ENCODE data around the gene IL19.

Gene IL19

DNA sequence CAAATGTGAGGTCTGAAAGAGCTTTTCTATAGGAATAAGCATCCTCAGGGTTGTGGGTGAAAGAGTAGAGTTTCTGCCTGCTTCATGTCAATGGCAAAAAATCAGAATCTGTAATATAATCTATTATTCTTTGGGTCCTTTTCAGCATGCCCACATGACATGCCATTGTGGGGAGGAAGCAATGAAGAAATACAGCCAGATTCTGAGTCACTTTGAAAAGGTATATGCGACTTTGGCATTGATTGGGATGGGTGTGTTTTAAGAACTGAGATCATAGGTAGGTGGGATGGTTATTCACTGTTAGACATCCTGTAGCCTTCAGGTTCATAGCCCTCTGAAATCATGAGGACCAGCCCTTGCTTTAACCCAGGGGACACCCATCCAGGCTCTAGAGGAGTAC is 96.7 kb downstream of the IL19 start:
- no peak for DNase-seq

DNA sequence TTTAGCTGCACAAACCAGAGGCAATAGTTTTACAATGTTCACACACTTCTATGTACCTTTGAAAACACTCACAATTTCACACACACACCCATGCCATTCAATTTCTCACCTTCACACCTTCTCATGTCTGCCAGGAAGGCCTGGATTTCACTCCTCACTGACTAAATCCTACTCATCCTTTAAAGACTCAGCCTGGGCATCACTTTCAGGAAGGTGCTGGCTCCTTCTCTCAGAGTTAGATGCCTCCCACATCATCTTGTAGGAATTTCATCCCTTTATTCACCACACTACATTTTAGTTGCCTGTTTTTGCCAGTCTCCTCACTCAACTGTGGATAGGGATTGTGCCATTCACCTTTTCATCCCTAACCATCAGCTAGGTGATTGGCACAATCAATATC is 97.1 kb downstream of the IL19 start:
- no peak for DNase-seq

DNA sequence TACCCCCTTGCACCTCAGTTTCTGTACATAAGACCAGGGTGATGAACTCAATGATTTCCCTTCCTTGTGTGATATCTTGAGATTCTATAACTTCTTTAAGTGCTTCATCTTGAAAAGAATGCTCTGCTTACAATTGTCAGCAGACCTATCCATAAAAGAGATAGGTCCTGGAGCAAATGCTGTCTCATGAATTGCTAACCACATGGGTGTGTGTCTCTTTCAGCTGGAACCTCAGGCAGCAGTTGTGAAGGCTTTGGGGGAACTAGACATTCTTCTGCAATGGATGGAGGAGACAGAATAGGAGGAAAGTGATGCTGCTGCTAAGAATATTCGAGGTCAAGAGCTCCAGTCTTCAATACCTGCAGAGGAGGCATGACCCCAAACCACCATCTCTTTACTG is 97.7 kb downstream of the IL19 start:
- no peak for DNase-seq

DNA sequence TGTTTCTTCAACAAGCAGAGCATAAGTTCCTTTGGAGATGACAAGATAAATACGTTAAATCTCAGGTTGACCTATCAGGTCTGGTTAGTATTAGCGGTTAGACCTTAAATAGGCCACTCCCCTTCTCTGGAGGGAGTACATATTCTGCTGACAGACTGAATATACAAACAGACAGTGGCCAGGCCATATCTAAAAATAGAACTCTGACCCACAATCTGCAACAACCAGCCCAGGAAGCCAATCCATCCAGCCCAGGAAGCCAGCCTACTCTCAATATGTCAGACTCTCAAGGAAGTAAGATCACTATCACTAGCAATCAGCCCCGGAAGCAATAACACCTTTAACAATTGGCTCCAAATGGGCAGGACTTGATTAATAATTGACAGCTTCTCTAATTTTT is 101.6 kb downstream of the IL19 start:
- no peak for DNase-seq

DNA sequence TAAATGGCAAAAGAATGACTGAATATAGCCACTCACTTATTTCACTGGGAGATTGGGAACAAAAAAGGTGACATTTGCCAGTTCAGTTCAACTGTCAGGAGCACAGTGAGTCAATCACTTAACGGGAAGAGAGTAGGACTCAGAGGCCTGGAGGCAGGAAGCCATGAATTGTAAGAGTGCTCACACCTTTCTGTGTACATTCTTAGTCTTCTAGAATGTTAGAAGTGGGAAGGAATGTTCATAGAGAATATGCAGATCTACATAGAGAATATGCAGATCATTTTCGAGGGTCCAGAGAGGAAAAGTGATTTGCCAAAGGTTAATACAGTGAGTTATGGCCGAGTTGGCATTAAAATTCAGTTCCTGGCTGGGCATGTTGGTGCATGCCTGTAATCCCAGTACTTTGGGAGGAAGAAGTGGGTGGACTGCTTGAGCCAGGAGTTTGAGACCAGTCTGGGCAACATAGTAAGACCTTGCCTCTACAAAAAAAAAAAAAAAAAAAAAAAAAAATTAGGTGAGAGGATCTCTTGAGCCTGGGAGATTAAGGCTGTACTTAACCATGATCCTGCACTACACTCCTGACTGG is 103.1 kb downstream of the IL19 start:
- no peak for DNase-seq

DNA sequence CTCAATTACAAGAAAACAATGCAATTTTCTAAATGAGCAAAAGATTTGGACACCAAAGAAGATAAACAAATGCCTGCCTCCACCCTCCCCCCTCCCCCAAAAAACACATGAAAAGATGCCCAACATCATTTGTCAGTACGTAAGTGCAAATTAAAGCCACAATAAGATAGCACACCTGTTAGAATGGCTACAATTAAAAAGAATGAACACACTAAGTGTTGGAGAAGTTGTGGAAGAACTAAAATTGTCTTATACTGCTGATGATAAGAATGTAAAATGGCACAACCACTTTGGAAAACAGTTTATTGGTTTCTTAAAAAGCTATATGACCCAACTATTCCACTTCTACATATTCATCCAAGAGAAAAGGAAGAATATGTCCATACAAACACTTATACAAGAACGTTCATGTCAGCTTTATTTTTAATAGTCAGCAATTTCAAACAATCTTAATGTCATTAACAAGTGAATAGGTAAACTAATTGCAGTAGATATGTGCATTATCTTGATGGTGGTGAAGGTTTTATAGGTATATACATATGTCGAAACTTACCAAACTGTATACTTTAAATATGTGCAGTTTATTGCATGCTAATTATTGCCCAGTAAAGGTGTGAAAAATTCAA is 105.3 kb downstream of the IL19 start:
- DNase-seq = no peak

DNA sequence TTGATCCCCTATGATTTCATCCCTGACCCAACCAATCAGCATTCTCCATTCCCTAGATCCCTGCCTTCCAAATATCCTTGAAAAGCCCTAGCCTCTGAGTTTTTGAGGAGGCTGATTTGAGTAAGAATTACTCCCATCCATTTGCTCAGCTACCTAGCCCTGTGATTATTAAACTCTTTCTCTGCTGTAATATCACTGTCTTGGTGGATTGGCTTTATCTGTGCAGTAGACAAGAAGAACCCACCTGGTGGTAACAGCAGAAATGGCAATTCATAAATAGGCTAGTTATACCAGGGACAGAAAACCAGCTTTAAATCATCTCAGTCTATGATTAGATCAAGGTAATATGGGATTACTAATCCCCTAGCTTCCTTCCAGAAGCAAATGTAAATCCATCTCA is 107.9 kb downstream of the IL19 start:
- DNase-seq = no peak

DNA sequence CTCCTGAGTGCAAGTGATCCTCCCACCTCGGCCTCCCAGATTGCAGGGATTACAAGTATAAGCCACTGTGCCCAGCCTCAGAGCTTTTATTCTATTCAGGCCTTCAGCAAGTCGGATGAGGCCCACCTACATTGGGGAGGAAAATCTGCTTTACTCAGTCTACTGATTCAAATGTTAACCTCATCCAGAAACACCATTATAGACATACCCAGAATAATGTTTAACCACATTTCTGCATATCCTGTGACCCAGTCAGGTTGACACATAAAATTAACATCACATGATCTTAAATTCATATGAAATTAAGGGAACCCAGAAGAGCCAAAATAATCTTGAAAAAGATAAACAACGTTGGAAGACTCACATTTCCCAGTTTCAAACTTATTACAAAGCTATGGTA is 109.7 kb downstream of the IL19 start:
- DNase-seq = no peak

DNA sequence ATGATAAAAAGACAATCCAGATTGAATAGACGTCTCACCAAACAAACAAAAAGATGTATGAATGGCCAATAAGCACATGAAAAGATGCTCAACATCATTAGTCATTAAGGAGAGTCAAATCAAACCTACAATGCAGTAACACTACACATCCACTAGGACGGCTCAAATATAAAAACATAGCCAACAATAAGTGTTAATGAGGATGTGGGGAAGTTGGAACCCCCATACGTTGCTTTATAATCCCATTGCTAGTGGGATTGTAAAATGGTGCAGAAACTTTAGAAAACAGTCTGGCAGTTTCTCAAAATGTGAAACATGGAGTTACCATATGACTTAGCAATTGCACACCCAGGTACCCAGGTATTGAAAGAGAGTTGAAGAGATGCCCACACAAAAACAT is 112.0 kb downstream of the IL19 start:
- DNase-seq = no peak

DNA sequence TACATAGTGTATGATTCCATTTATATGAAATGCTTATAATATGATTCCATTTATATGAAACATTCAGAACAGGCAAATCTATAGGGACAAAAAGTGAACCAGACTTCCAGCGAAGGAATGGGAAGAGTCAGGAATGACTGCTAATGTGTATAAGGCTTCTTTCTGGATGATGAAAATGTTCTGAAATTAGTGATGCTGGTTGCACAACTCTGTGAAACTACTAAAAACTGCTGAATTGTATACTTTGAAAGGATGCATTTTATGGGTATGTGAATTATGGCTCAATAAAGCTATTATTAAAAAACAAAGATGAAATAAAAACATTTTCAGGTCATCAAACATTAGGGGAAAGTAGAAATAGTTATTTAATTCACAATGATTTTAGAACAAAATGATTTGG is 112.6 kb downstream of the IL19 start:
- DNase-seq = no peak

DNA sequence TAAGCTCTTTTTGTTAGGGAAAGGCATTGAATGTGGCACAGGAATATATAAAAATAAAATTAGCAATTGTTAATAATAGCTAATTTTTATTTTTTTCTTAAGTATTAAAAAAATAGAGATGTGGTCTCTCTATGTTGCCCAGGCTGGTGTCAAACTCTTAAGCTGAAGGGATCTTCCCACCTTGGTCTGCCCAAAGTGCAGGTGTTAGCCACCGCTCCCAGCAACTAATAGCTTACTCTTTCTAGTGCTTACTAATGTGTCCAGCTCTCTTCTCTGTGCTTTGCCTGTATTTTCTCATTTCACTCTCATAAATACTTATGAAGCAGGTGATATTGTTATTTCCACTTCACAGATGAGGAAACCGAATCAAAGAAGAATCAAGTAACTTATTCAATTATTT is 113.3 kb downstream of the IL19 start:
- no peak for DNase-seq

DNA sequence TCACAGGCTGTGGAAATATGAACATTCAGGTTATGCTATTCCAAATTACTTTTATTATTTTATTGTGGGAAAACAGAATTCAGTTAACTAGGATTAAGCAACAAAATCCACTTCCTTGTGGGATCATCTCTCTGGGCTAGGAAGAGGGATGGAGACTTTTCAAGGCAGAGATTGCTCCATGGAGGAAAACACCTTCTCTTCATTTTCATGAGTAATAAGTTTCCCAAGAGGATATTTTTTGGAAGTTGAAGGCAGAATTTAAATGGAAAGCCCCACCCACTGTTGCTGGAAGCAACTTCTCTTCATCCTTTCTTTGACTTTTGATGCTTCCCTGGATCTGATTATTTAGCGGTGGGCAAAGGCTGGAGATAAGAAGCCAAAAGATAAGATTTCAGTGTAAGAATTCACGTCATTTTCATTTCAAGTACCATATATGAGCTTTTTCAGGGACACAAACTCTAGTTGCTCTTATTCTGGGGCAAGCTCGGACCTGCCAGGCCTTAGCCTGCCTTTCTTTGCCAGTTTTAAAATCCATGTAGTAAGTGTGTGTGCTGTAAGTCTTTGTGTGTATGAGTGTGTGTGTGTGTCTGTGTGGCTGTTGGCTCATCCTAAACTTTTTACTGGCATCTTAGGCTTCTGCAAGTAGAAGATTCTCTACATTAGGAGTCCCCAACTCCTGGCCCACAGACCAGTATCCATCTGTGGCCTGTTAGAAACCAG is 114.9 kb downstream of the IL19 start:
- DNase-seq = no peak

DNA sequence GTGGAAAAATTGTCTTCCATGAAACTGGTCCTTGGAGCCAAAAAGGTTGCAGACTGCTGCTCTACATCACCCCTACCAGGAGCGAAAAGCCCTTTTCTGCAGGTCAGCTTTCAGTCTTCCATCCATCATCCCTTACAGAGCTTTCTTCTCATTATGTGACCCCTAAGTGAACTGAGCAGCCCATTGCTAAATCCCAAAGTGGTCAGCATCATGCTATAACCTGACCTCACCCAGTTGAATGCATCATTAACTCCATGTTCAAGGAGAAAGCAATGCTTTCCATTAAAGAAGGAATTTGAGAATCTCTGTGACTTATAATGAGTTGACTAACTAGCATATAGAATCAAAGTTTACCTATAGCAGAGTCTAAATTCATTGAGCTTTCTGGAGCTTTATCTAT is 116.3 kb downstream of the IL19 start:
- no peak for DNase-seq

DNA sequence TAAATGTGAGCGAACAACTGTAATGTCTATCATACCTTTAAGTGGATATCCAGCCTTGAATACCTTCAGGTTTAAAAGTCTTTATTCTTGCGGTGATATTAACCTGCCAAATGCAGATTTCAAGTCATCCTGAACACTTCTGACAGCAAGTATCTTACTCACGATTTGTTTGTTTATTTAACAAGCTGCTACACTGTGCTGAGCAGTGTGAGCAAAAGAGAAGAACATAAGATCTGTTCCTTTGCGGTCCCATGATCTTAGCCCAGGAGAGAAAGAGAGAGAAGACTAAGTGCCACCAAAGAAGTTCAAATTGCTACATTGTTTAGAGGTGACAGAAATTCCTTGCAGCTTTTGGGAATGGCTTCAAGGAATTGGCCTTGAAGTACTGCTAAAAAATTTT is 117.1 kb downstream of the IL19 start:
- DNase-seq = no peak

DNA sequence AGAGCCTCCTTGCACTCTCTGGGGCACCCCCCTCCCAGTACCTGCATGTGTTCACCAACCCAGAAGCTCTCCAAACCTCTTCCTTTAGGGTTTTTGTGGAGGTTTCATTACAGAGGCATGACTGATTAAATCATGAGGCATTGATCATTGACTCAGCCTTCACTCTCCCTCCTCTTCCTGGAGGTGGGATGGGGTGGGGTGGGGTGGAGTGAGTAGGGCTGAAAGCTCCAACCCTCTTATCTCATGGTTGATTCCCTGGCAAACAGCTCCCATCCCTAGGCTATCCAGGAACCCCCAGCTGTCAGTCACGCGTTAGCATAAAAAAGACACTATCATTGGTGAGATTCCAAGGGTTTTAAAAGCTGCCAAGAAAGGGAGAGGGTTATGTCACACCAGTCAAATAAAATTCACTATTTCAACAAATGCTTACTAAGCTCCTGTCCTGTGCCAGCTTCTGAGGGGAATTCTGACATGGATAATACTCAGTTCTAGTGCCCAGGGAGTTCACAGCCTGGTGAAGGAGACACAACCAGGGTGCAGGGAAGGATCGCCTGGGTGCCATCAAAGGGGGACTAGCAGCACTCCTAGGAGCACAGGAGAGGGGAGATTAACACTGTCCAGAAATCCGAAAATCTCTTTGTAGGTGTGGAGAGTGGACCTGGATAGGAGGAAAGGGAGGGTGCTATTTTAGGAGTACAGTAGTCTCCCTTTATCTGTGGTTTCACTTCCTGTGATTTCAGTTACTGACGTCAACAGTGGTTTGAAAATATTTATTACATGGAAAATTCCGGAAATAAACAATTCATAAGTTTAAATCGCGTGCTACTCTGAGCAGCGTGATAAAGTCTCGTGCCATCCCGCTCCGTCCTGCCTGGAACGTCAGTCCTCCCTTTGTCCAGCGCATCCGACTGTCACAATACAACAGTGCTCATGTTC is 119.8 kb downstream of the IL19 start:
- no peak for DNase-seq

DNA sequence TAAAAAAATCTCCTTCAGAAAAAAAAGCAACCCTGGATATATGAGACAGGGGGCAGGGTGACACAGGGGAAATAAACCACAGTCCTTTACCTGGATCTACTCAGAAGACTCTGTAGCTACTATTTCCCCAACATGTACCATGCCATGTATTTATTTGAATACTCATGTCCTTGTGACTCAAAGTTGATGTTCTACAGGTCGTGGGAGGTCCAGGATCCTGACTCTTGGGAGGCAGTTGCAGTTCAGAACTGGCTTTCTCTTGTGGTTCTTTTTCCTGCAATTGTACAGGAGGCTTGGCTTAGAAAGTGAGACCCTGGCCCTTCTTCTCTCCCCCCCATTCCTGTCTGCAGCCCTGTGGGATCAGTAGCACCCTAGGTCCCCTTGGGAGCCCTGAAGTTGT is 120.8 kb downstream of the IL19 start:
- DNase-seq = no peak
